ENCODE measurements around the gene NGFR. TPM values are rescaled to one million over a fixed set of nuclear protein-coding genes. Genes with fewer than 3 reads are reported as not detected.
A peak's percentile ranks its signal among the peaks of the same experiment; 100 is the strongest.

Gene NGFR
- total RNA-seq, 6 donors from 2014 or later: 1.3 to 2.9 (median 2.2) TPM

DNA sequence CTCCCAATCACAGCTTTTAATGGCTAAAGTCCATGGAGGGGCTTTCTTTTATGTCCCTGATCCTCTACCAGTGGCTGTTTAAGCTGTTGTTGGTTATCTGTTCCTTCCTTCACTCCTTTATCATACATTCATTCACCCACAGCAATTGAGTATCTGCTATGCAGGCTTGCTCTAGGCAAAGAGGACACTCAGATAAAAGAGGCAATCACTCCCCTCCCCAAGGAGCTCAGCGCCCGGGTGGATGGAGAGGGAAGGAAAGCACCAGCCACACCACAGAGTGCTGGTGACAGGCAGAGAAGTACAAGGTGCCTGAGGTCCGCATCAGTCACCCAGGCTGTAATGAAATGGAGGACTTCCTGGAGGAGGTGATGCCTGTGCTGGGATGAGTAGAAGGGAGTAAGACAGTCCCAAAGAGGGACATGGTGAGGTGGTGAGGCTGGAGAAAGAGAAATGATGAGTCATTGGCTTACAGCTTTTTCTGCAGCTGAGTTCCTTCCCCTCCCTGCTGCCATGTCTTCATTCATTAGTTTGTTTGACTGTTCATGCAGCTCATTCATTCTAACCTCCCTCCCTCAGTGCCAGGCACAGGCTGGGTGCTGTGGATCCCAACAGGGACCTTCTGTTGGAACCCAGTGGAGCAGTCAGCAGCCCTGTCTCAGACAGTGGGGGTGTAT lies 12.8 kb upstream of the NGFR start:
- WGBS, 2 donors: 73 to 84% methylated on average over 3 of the region's 3 CpGs
- H3K4me1 ChIP-seq: peaks cover 0 to 6% (median 0%) of the 10 kb centered on the region in 4 donors

DNA sequence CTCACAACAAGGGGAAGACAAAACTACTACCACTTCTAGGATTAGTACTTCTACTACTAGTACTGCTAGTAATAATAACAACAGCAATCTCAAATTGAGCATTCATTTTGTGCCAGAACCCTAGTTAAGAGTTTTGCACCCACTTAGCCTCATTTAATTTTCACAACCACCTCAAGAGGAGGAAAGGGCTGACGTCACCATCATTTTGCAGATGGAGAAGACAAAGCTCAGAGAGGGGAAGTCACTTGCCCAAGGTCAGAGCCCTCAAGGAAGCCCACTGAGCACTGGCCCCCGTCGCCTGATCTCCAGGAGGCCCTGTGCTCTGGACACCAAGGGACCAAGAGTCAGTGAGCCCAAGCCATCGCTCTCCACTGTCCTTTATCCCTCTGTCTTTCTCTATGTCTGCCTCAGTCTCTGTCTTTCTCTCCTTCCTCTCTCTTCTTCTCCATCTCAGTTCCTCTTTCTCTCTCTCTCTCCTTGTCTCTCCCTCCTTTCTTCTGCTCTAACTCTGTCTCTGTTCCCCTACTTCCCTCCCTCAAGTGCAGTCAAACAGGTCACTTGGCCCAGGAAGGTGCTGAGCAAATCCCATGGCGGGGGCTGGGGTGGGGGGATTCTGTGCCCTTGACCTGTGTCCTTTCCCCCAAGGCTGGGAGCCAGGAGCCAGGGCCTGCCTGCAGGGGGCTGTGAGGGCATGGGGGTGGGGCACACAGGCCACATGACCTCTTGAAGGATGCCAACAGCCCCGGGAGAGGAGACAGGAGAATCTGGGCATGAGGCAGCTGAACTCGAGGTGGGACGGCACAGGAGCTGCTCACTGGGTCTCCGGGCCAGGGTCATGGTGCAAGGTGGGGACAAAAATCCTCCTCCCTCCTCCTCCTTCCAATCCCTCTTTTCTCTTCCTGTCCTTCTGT lies 11.2 kb upstream of the NGFR start:
- Histone ChIP-seq H3K9me3 (no peaks in the 10 kb centered on the region), H3K4me3 (no peak overlapping the region), H3K36me3 (no peaks in the 10 kb centered on the region), H3K27me3 (peaks cover 0 to 15% (median 4%) of the 10 kb centered on the region in 4 donors), H3K4me1 (peaks cover 0 to 6% (median 0%) of the 10 kb centered on the region in 4 donors), H3K27ac (no peak overlapping the region)
- WGBS, 2 donors: 62 to 68% methylated on average over 8 to 9 of the region's 9 CpGs
- DNase-seq (no peak), ATAC-seq (ENCODE audit: low FRiP score in 2 of 2) (no peak)
- TF ChIP-seq, protein P1, sequence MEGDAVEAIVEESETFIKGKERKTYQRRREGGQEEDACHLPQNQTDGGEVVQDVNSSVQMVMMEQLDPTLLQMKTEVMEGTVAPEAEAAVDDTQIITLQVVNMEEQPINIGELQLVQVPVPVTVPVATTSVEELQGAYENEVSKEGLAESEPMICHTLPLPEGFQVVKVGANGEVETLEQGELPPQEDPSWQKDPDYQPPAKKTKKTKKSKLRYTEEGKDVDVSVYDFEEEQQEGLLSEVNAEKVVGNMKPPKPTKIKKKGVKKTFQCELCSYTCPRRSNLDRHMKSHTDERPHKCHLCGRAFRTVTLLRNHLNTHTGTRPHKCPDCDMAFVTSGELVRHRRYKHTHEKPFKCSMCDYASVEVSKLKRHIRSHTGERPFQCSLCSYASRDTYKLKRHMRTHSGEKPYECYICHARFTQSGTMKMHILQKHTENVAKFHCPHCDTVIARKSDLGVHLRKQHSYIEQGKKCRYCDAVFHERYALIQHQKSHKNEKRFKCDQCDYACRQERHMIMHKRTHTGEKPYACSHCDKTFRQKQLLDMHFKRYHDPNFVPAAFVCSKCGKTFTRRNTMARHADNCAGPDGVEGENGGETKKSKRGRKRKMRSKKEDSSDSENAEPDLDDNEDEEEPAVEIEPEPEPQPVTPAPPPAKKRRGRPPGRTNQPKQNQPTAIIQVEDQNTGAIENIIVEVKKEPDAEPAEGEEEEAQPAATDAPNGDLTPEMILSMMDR (IDR thresholded peaks at IDR 0.05): no peak
- TF ChIP-seq POLR2AphosphoS5 (IDR thresholded peaks at IDR 0.05): no peak
- TF ChIP-seq EP300 (IDR thresholded peaks at IDR 0.05): no peak
- no peak for TF ChIP-seq POLR2A (IDR thresholded peaks at IDR 0.05)

More for the DNA sequence above, 12.8 kb upstream of the NGFR start:
- Histone ChIP-seq H3K4me3 (no peak overlapping the region), H3K27ac (no peak overlapping the region), H3K36me3 (no peaks in the 10 kb centered on the region), H3K27me3 (peaks cover 0 to 15% (median 4%) of the 10 kb centered on the region in 4 donors), H3K9me3 (no peaks in the 10 kb centered on the region)
- DNase-seq (no peak), ATAC-seq (ENCODE audit: low FRiP score in 2 of 2) (no peak)
- no peak for TF ChIP-seq EP300 (IDR thresholded peaks at IDR 0.05)
- no peak for TF ChIP-seq POLR2AphosphoS5 (IDR thresholded peaks at IDR 0.05)
- TF ChIP-seq POLR2A (IDR thresholded peaks at IDR 0.05): no peak
- TF ChIP-seq, protein P1 (IDR thresholded peaks at IDR 0.05): no peak

DNA sequence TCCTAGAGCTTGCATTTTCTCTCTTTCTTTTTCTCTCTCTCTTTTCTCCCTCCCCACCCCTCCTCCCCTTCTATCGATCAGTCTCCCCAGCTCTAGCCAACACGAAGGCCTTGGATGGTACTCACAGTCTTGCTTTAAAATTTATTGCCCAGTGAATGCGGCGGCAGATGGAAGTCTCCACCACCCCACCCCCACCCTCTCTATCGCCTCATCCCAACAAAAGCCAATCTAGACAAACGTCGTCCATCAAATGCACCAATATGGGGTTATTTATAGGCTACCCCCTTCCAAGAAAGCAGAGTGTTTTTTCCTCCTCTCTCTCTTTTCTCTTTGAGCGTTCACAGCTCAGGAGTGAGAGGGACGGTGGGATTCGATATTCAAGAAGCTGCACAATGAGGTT lies 10.5 kb upstream of the NGFR start:
- DNase-seq (no peak), ATAC-seq (ENCODE audit: low FRiP score in 2 of 2) (no peak)
- Histone ChIP-seq H3K4me1 (peaks cover 0 to 6% (median 0%) of the 10 kb centered on the region in 4 donors), H3K9me3 (no peaks in the 10 kb centered on the region), H3K4me3 (no peak overlapping the region), H3K36me3 (no peaks in the 10 kb centered on the region), H3K27me3 (peaks cover 0 to 15% (median 4%) of the 10 kb centered on the region in 4 donors), H3K27ac (no peak overlapping the region)
- TF ChIP-seq EP300 (IDR thresholded peaks at IDR 0.05) (no peak), POLR2AphosphoS5 (IDR thresholded peaks at IDR 0.05) (no peak), POLR2A (IDR thresholded peaks at IDR 0.05) (no peak)
- TF ChIP-seq, protein P1 (IDR thresholded peaks at IDR 0.05): no peak
- 46 to 50% methylated on average over 10 of the region's 10 CpGs for WGBS, 2 donors

DNA sequence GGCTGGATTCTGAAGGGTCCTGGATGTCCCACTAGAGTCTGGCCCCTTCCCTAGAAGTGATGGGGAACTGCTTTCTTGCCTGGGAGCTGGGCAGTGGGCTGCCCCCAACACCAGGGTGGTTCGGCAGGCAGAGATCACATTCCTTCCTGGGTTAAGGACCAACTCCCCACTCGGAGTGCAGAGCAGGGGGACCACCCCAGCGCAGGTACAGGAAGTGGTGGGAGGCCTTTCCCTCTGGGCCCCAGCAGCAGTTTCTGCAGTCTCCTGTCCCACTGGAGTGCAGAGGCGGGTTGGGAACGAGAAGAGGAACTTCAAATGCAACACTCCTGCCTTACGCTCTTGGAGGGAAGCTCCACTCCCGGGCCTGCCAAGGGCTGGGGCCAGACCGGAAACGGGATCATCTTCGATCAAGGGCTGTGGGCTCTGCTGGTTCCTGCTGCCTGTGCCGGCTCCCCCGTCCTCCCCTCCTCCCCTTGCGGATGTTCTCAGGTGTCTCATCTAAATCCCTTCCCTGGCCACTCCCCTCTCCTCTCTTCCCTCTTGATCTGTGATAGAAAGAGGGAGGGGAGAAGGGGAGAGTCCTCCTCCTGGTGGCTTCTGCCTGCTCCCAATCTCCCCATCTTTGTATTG lies 9.0 kb upstream of the NGFR start:
- Histone ChIP-seq H3K9me3 (no peaks in the 10 kb centered on the region), H3K36me3 (no peaks in the 10 kb centered on the region), H3K27ac (no peak overlapping the region), H3K4me1 (peaks cover 0 to 6% (median 0%) of the 10 kb centered on the region in 4 donors), H3K4me3 (no peak overlapping the region), H3K27me3 (peaks cover 0 to 15% (median 4%) of the 10 kb centered on the region in 4 donors)
- ATAC-seq (ENCODE audit: low FRiP score in 2 of 2): peak in 1 of 2 donors; percentile 45
- DNase-seq: no peak
- 6 to 13% methylated on average over 6 to 13 of the region's 13 CpGs for WGBS, 2 donors
- TF ChIP-seq POLR2A (IDR thresholded peaks at IDR 0.05) (no peak), EP300 (IDR thresholded peaks at IDR 0.05) (no peak), POLR2AphosphoS5 (IDR thresholded peaks at IDR 0.05) (no peak)
- TF ChIP-seq, protein P1 (IDR thresholded peaks at IDR 0.05): no peak
